Heart right ventricle (tissue), 16 donors: Measurements from ENCODE around the gene CEACAM16. TPM values are rescaled to one million over a fixed set of nuclear protein-coding genes. Genes with fewer than 3 reads are reported as not detected.
A peak's percentile ranks its signal among the peaks of the same experiment; 100 is the strongest.

Source experiments
- ATAC-seq, 8 donors: fragments of 200-7000 bp; cut with Tn5 transposase; one replicate each; pipeline ENCODE4 v1.9.1; 2020; ENCODE audit warnings: mild to moderate bottlenecking in 8 of 8, moderate library complexity in 8 of 8, moderate number of reproducible peaks in 1 of 8
- DNase-seq, 2 donors: peaks; one replicate each; pipeline ENCODE4 v3.0.0-alpha.2; 2020
- H3K27ac ChIP-seq, 10 donors: fragments of 200-600 bp; sonication (generic) in 2 of 10; one replicate each; pipeline versions ENCODE4 v1.5.0 to v1.8.0; 2020 to 2022; ENCODE audit warnings: mild to moderate bottlenecking in 3 of 10
- H3K27me3 ChIP-seq, 7 donors: fragments of 200-600 bp; one replicate each; pipeline ENCODE4 v1.8.0; 2021 to 2022; ENCODE audit warnings: mild to moderate bottlenecking in 2 of 7
- H3K36me3 ChIP-seq, 9 donors: fragments of 200-600 bp; sonication (generic) in 1 of 9; one replicate each; pipeline versions ENCODE4 v1.5.0 to v1.8.0; 2020 to 2022; ENCODE audit warnings: mild to moderate bottlenecking in 2 of 9
- H3K4me1 ChIP-seq, 9 donors: fragments of 200-600 bp; sonication (generic) in 1 of 9; one replicate each; pipeline versions ENCODE4 v1.5.0 to v1.8.0; 2020 to 2022; ENCODE audit warnings: mild to moderate bottlenecking in 4 of 9
- H3K4me3 ChIP-seq, 10 donors: fragments of 200-600 bp; sonication (generic) in 2 of 10; one replicate each; pipeline versions ENCODE4 v1.5.0 to v1.8.0; 2020 to 2022; ENCODE audit warnings: mild to moderate bottlenecking in 7 of 10, moderate library complexity in 2 of 10
- H3K9me3 ChIP-seq, 11 donors: fragments of 200-600 bp in 10 of 11; sonication (generic) in 2 of 11; one replicate each; pipeline versions ENCODE4 v1.5.0 to v1.8.0; 2013 to 2022; ENCODE audit warnings: mild to moderate bottlenecking in 2 of 11, control low read depth in 1 of 11, moderate library complexity in 1 of 11
- CTCF ChIP-seq, 9 donors: fragments of 200-600 bp; sonication (generic) in 2 of 9; IDR thresholded peaks; one replicate each; pipeline versions ENCODE4 v1.5.0 to v1.8.0; 2021 to 2022; ENCODE audit warnings: antibody characterized with exemption in 9 of 9, mild to moderate bottlenecking in 5 of 9, moderate library complexity in 1 of 9
- WGBS, 2 donors: extraction: QIAGEN DNeasy Blood & Tissue Kit; methylation state at CpG; one replicate each; pipeline ENCODE4 v1.1.7; 2013; ENCODE audit warnings: inconsistent platforms in 1 of 2; 5-methylcytosine and 5-hydroxymethylcytosine counted together
- intact Hi-C, 10 donors: fragments of 100-400 bp; cut with DNase I; formaldehyde crosslinking; loops; one replicate each; pipeline versions ENCODE4 v1.11.1 to v1.14.2; 2022
- long read RNA-seq, 3 donors: library from polyadenylated mRNA; unstranded; transcript quantifications; one replicate each; pipeline ENCODE4 v2.0.0, GENCODE V29; 2020 to 2021
- polyA plus RNA-seq, 2 donors: library from polyadenylated mRNA; stranded (reverse); fragments of 200-250 nt; gene quantifications; one replicate each; pipeline ENCODE4 v1.2.3, GENCODE V29; 2013
- total RNA-seq, 10 donors: library from RNA; stranded (reverse); fragmentation: NEBNext Ultra II Directional in 3 of 10; extraction: Animal tissue kit (Norgen Biotek cat#: 25700) in 3 of 10; gene quantifications; one replicate each; pipeline versions ENCODE4 v1.2.1 to v1.2.4, GENCODE V29; 2021 to 2023
- donor health status: Arrhythmogenic right ventricular cardiomyopathy.
- donor health status: ischemic (EF 13 %, LVEDD 7.1; RV severe dilation, severe dysfunction).
- donor health status: healthy with polysubstance abuse.
- donor health status: DM: no; HTN: yes; CAD: no.
- donor health status: DM: no; HTN: no; CAD: no.
- donor health status: ischemic (EF 25% LVEDD 6.9; RV normal size, moderate dysfunction).
- donor health status: ischemic (EF 25% LVEDD 5.7; RV mildly dilated, moderate dysfunction).
- donor health status: healthy.
- donor health status: DM: yes; HTN: yes; CAD: no.
- donor health status: Ischemic cardiomyopathy.
- donor health status: ischemic (EF 35%, LVEDD 5.7; RV mildly dilated, moderate dysfunction).
- donor health status: nonischemic (EF 11% LVEDD 7.7; RV severe dilation, severe dysfunction).
- donor health status: DM: yes; HTN: yes; CAD: no.
- donor health status: PGD.
- donor health status: ischemic (EF 29% LVEDD 5.4; RV normal size, mild dysfunction).
- donor health status: nonischemic (EF 23%, LVEDD 6.1; RV moderate dilation, normal function).

CEACAM16 gene
- not detected for total RNA-seq
- polyA plus RNA-seq = not detected
- long read RNA-seq, donor 1 = 0 reads
- long read RNA-seq, donor 2 = 0 reads
- long read RNA-seq, donor 3 = 0 reads

GRCh38 chr19:44698492-44699201 lies at the start of gene CEACAM16:
TSS of gene CEACAM16 (plus strand) at chr19:44699151. CDS start at chr19:44701457, 2,306 bp downstream.
- 87 to 90% methylated on average over 13 of the region's 13 CpGs for WGBS, 2 donors
- DNase-seq = no peak
- Histone ChIP-seq H3K4me1 (peaks cover 0 to 17% (median 7%) of the 10 kb centered on the region in 9 donors), H3K36me3 (no peaks in the 10 kb centered on the region), H3K9me3 (no peaks in the 10 kb centered on the region), H3K4me3 (no peak within 1 kb of the TSS), H3K27ac (no peak within 1 kb of the TSS), H3K27me3 (peaks cover 0 to 4% (median 0%) of the 10 kb centered on the region in 7 donors)
- TF ChIP-seq CTCF (IDR thresholded peaks at IDR 0.05) = no peak
- intact Hi-C loops = no loop called here
- ATAC-seq = no peak

- no peaks in the 10 kb centered on the region for H3K9me3 ChIP-seq
- no peaks in the 10 kb centered on the region for H3K27me3 ChIP-seq
- no peak for TF ChIP-seq CTCF (IDR thresholded peaks at IDR 0.05)
- DNase-seq = peak in 1 of 2 donors; percentile 28
- peaks cover 0 to 67% (median 20%) of the 10 kb centered on the region in 9 donors for H3K36me3 ChIP-seq
- no peak for ATAC-seq
- no peak overlapping the region for H3K4me3 ChIP-seq
- intact Hi-C loops = loop anchor here in 4 of 10 donors (5.0 kb wide), 4 partner anchors 37 to 77 kb away; partner anchors contain the start of gene IGSF23 (in 1 of the 4)
- H3K4me1 ChIP-seq = peaks cover 8 to 58% (median 41%) of the 10 kb centered on the region in 9 donors
- 81 to 85% methylated on average over 15 of the region's 15 CpGs for WGBS, 2 donors
- peak overlapping the region in 8 of 10 donors; percentile 47 to 83 (median 74) for H3K27ac ChIP-seq
These were observed 49.3 kb upstream of the CEACAM16 start for GRCh38 chr19:44649578-44650145.

GRCh38 chr19:44653343-44653742 lies 45.6 kb upstream of the CEACAM16 start:
- H3K27ac ChIP-seq = no peak overlapping the region
- H3K9me3 ChIP-seq = no peaks in the 10 kb centered on the region
- H3K27me3 ChIP-seq = no peaks in the 10 kb centered on the region
- ATAC-seq (no peak), DNase-seq (no peak)
- no peak overlapping the region for H3K4me3 ChIP-seq
- intact Hi-C loops = loop anchor here in 3 of 10 donors (5.0 kb wide), 3 partner anchors 41 to 81 kb away; partner anchors contain the start of gene IGSF23 (in 1 of the 3)
- H3K36me3 ChIP-seq = peaks cover 0 to 86% (median 41%) of the 10 kb centered on the region in 9 donors
- peaks cover 4 to 36% (median 16%) of the 10 kb centered on the region in 9 donors for H3K4me1 ChIP-seq
- 85 to 92% methylated on average over 5 of the region's 5 CpGs for WGBS, 2 donors
- no peak for TF ChIP-seq CTCF (IDR thresholded peaks at IDR 0.05)

- peaks cover 0 to 93% (median 49%) of the 10 kb centered on the region in 9 donors for H3K36me3 ChIP-seq
- no peaks in the 10 kb centered on the region for H3K9me3 ChIP-seq
- no peak overlapping the region for H3K27ac ChIP-seq
- H3K27me3 ChIP-seq = no peaks in the 10 kb centered on the region
- peak; percentile 39 to 77 (median 68) for TF ChIP-seq CTCF (IDR thresholded peaks at IDR 0.05)
- peak; percentile 71 to 72 for DNase-seq
- intact Hi-C loops = loop anchor here in 3 of 10 donors (5.0 kb wide), 3 partner anchors 42 to 82 kb away; partner anchors contain the start of gene IGSF23 (in 1 of the 3)
- peak; percentile 59 to 84 (median 74) for ATAC-seq
- peaks cover 0 to 27% (median 8%) of the 10 kb centered on the region in 9 donors for H3K4me1 ChIP-seq
- 56 to 58% methylated on average over 16 of the region's 16 CpGs for WGBS, 2 donors
- H3K4me3 ChIP-seq = no peak overlapping the region
These were observed 44.8 kb upstream of the CEACAM16 start for GRCh38 chr19:44653977-44654774.
